ENCODE data around the gene SCUBE1.

DNA sequence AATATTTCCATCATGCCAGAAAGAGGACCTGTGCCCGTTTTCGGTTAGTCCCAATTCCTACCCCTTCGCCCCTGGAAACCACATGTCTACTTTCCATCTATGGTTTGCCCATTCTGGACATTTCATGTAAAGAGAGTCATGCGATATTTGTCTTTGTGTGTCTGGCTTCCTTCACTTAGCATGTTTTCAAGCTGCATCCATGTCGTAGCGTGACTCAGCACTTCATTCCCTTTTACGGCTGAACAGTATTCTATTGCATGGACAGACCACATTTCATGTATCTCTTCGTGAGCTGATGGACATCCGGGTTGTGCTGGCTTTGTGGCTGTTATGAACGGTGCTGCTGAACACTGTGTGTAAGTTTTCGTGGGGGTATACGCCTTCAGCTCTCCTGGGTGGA is 43.4 kb downstream of the SCUBE1 start:
- TF ChIP-seq CTCF (IDR thresholded peaks at IDR 0.05) = no peak
- no peak for TF ChIP-seq POLR2AphosphoS5 (IDR thresholded peaks at IDR 0.05; ENCODE audit: low read depth, low read length)
- TF ChIP-seq, protein P1, sequence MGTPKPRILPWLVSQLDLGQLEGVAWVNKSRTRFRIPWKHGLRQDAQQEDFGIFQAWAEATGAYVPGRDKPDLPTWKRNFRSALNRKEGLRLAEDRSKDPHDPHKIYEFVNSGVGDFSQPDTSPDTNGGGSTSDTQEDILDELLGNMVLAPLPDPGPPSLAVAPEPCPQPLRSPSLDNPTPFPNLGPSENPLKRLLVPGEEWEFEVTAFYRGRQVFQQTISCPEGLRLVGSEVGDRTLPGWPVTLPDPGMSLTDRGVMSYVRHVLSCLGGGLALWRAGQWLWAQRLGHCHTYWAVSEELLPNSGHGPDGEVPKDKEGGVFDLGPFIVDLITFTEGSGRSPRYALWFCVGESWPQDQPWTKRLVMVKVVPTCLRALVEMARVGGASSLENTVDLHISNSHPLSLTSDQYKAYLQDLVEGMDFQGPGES (IDR thresholded peaks at IDR 0.05; ENCODE audit: low read depth, low read length) = no peak
- TF ChIP-seq SIN3A (IDR thresholded peaks at IDR 0.05; ENCODE audit: borderline replicate concordance, low read depth, low read length) = no peak
- no peak for TF ChIP-seq RAD21 (IDR thresholded peaks at IDR 0.05; ENCODE audit: low read length)
- TF ChIP-seq NFIC (IDR thresholded peaks at IDR 0.05; ENCODE audit: borderline replicate concordance) = no peak
- TF ChIP-seq RFX5 (IDR thresholded peaks at IDR 0.05; ENCODE audit: low read length) = no peak
- no peak for TF ChIP-seq EZH2phosphoT487 (IDR thresholded peaks at IDR 0.05; ENCODE audit: borderline replicate concordance, low read depth)
- no peak for TF ChIP-seq NRF1 (IDR thresholded peaks at IDR 0.05; ENCODE audit: low read depth, low read length)
- no peak for TF ChIP-seq MXI1 (IDR thresholded peaks at IDR 0.05; ENCODE audit: low read depth, low read length)
- TF ChIP-seq SMC3 (IDR thresholded peaks at IDR 0.05; ENCODE audit: low read depth, low read length) = no peak
- no peak for TF ChIP-seq MAX (IDR thresholded peaks at IDR 0.05; ENCODE audit: low read depth)
- TF ChIP-seq RCOR1 (IDR thresholded peaks at IDR 0.05; ENCODE audit: low read length) = no peak
- TF ChIP-seq, protein P2, sequence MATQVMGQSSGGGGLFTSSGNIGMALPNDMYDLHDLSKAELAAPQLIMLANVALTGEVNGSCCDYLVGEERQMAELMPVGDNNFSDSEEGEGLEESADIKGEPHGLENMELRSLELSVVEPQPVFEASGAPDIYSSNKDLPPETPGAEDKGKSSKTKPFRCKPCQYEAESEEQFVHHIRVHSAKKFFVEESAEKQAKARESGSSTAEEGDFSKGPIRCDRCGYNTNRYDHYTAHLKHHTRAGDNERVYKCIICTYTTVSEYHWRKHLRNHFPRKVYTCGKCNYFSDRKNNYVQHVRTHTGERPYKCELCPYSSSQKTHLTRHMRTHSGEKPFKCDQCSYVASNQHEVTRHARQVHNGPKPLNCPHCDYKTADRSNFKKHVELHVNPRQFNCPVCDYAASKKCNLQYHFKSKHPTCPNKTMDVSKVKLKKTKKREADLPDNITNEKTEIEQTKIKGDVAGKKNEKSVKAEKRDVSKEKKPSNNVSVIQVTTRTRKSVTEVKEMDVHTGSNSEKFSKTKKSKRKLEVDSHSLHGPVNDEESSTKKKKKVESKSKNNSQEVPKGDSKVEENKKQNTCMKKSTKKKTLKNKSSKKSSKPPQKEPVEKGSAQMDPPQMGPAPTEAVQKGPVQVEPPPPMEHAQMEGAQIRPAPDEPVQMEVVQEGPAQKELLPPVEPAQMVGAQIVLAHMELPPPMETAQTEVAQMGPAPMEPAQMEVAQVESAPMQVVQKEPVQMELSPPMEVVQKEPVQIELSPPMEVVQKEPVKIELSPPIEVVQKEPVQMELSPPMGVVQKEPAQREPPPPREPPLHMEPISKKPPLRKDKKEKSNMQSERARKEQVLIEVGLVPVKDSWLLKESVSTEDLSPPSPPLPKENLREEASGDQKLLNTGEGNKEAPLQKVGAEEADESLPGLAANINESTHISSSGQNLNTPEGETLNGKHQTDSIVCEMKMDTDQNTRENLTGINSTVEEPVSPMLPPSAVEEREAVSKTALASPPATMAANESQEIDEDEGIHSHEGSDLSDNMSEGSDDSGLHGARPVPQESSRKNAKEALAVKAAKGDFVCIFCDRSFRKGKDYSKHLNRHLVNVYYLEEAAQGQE (IDR thresholded peaks at IDR 0.05; ENCODE audit: low read depth, low read length) = no peak

Data from SK-N-SH (cell line).